ENCODE measurements around the gene TNNT2.

TNNT2 gene

DNA sequence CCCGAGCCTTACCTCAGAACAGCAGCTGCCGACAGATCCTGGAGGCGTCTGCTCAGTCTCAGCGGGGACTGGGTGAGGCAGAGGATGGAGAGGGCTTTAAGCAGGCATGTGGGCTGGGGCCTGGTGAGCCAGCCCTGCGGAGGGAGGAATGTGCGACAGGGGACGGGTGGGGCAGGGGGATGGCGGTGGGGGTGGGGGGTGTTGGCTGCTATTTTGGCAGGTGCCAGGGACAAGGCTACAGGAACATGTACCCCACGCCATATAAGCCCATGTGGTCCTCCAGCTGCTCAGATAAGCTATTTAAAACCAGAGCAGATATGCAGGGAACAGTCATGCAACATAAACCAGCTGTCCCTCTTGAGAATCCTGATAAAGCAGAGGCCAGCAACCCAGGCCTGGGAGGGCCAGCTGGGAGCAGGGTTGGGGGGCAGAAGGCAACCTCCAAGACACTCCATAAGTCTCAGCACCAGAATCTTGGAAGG, at the start of gene TNNT2:
TNNT2 (minus strand) TSS at position 70 of the 482 bp plus-strand sequence. CDS start 4,426 bp downstream, outside the sequence.
- no peak for DNase-seq

- DNase-seq, result peak; percentile 34
Observed at GRCh38 chr1:201426479-201427310, 49.2 kb upstream of the TNNT2 start.

- DNase-seq, result no peak
Observed at GRCh38 chr1:201424146-201424545, 46.7 kb upstream of the TNNT2 start.

DNA sequence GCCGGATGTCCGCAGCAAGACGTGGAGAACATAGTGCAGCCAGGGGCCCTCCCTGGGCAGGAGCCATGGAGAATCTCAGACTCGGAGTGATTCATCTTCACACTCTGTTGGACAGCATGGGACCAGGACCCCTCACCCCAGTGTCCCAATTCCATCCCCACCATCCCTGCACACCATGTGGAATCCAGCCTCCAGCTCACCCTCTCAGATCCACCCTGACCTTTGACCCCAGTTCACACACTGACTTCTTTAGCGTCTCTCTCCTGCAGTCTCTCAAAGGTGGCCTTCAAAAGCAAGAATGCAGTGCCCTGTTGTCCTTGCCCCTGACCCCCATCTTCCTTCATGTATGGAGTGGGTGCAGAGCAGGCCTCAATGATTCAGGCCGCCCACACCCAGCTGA, 46.2 kb upstream of the TNNT2 start:
- no peak for DNase-seq

DNA sequence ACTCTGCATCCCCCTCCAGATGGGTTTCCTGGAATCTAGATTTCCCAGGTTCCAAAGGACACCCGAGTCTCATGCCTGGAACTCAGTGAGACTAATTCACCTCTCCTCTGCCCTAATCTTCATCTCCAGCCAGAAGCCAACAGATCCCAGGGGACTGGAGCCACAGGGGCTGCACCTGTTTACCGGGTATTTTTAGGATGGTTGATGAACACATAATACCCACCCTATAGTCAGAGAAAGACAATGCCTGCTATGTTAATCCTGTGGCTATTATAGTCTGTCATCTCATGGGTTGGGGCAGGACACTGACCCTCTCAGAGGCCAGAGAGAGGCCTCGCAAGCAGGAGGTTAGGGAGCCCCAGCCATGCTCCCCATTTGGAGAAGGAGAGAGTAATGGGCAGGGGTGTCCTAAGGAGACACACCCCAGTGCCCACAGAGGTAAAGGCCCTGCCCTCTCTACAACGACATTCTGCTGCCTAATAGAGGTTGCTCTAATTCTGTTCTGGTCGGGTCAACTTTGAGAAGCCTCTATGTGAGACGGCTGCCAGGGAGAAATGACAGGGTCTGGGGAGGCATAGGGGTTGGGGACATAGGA, 45.1 kb upstream of the TNNT2 start:
- DNase-seq, result no peak

DNA sequence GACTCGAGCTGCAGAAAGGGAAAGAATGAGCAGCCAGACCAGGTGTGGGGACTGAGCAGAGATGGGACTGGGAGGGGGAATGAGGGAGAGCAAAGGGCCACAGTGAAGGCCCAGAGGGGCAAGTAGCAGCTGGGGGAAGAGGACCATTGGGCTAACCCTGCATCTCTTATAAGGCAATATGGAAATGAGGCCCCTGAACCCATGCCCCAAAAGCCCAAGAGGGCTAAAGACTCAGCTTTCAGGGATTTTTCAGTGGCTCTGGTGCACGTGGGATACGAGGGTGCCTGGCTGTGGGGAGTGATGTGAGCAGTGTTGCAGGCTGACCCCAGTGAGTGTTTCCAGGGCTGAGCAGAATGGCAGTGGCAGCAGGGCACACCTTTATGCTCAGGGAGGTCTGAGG, 44.5 kb upstream of the TNNT2 start:
- DNase-seq, result no peak

DNA sequence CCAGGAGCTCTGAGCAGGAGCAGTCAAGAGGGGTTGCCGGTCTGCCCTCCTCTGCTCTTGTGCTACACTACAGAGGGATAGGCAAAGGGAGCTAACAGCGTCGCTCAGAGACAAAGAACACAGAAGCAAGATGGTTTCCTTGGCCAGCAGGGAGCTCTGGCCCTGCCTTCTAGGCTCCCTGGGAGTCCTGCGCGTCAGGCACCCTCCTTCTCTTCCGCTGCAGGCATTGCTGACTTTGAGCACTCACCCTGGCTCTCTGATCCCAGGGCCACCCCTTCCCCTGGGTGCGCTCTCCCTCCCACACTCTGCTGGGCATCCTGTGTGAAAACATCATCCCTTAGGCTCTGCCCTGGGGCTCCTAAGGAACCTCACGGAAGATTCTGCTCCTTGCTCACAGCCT, 43.6 kb upstream of the TNNT2 start:
- DNase-seq, result no peak

DNA sequence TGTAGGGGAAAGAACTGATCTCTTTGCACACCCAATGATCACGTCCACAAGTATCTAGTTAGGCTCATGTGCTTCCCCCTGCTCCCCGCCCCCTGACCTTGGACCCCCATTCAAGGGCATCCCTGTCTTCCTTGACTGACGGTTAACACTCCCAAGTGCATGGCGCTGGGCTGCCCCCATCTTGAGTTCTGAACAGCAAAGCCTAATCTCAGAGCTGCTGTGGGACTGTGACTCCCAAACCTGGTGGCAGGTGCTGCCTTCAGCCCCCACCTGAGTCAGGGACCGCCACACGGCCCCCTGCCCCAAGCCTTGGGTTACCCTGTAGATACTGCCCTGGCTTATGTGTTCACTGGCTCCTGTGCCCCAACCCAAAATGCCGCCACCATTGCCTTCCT, 43.1 kb upstream of the TNNT2 start:
- no peak for DNase-seq

GRCh38 chr1:201419746-201420607, 42.5 kb upstream of the TNNT2 start:
- DNase-seq, result no peak

- no peak for DNase-seq
Observed at GRCh38 chr1:201419256-201419655, 41.8 kb upstream of the TNNT2 start.

- no peak for DNase-seq
Observed at GRCh38 chr1:201418461-201418860, 41.0 kb upstream of the TNNT2 start.

GRCh38 chr1:201414051-201414738, 36.7 kb upstream of the TNNT2 start:
- DNase-seq, result no peak

- DNase-seq, result no peak
Observed at GRCh38 chr1:201411292-201411691, 33.8 kb upstream of the TNNT2 start.

DNA sequence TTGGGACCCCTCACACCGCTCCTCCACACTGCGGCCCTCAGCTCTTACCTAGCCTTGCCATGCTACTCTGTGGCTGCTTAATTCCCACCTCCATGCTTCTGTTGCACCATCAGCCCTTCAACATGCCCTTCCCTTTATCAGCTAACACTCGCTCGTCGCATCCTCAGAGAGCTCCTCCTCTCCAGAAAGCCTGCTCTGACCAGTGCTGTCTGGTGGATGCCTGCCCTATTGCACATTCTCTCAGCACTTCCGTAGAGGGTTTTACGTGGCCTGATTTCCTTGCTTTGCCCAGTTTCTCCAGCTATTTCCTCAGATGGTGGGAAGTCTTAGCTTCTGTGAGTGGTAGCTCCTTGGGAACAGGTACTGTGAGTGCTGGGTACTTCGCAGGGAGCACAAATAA, 32.0 kb upstream of the TNNT2 start:
- no peak for DNase-seq

DNA sequence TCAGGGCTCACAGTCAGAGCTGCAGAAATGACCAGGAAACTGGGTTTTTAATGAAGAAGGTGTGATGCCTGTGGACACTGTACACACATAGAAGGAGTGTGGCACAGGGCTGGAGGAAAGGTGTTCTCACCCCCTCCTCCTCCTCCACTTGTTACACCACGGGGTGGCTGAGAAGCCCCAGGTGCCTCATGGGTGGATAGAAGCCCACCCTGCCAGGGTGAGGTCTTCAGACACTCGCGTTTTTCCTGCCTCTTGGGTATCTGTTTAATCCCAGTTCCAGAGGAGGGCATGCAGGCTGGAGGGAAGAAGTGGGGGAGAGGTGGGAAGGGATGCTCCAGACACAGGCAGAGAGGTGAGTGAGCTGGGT, 31.3 kb upstream of the TNNT2 start:
- DNase-seq, result no peak

- DNase-seq, result peak; percentile 93
Observed at GRCh38 chr1:201408176-201408833, 30.8 kb upstream of the TNNT2 start.

GRCh38 chr1:201406831-201407406, 29.4 kb upstream of the TNNT2 start:
- DNase-seq, result no peak

GRCh38 chr1:201405484-201405831, 28.0 kb upstream of the TNNT2 start:
- DNase-seq, result no peak

DNA sequence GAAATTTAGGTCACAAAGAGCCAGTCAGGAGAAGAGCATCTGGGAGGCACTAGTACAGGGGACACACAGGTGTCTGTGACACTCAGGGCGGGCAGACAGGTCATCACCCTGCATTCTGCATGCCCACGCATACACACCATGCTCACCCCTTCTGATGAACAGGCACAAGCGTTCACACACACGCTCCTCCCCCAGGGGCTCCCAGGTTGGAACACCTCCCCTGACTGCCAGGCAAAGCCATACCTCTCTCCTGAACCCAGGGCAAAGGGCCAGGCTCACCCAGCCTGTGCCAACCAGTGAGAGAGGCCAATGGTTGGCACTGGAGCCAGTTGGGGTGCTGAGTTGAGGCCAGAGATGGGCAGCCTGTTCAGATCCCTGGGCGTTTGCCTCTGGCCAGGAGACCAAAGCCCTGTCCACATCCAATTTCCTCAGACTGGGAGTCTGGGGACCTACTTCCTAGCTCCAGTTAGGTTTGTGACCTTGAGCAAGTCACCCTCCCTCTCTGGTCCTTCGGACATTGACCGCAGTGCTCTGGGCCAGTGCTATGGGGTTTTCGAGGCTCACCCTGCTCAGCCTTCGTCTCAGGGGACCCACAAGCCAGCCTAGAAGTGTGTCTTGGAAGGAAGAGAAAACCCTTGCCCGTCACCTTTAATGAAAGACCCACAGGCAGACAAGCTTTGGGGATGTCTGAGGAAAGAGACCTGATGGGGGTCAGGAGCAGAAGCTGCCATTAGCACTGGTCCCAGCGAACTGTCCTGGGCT, 27.4 kb upstream of the TNNT2 start:
- DNase-seq, result no peak

DNA sequence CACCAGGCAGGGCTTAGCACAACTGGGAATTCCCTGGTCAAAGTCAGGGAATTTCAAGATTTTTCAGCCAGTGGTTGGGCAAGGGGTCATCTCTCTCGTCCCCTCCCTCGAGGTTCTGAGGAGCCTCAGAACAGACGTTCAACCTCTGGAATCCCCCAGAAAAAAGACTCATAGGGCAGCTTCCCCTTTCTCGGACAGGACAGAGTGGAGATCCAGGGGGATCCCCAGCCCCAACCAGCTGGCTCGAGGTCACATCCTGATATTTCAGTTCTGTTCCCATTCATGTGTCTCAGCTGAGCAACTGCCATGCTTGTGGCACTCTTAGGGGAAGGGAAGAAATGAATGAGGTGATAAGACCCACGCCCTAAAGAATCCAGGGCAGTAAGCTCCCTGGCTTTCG, 26.6 kb upstream of the TNNT2 start:
- DNase-seq, result no peak

- DNase-seq, result no peak
Observed at GRCh38 chr1:201403359-201403758, 25.9 kb upstream of the TNNT2 start.
